ENCODE measurements around the gene GPD1.

- TF ChIP-seq EZH2 (IDR thresholded peaks at IDR 0.05; ENCODE audit: insufficient read depth, poor library complexity, severe bottlenecking) (no peak), EZH2phosphoT487 (IDR thresholded peaks at IDR 0.05; ENCODE audit: insufficient read depth, low read depth) (no peak)
Observed at GRCh38 chr12:50088577-50089335, 15.1 kb upstream of the GPD1 start.
